ENCODE results near the gene ARAP3. TPM values are rescaled to one million over a fixed set of nuclear protein-coding genes. Genes with fewer than 3 reads are reported as not detected.

Gene ARAP3
- total RNA-seq, 1 donor from 2014 or later = 17.4 TPM

DNA sequence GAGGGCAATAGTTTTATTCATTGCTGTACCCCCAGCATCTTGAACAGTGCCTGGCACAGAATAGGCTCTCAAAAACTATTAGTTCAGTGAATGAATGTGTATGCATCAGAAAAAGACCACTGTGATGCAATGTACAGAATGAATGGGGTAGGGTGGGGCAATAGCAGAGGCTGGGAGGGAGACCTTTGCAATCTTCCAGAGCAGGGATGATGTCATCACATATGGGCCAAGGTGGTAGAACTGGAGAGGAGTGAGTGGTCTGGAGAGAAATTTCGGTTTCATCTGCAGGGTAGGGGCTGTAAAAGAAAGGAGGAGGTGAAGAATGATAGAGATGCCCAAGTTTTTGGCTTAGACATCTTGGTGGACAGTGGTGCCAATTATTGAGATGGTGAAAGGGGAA, 23.4 kb upstream of the ARAP3 start:
- peaks cover 5% of the 10 kb centered on the region for H3K4me1 Mint-ChIP-seq (ENCODE audit: low read depth, unreplicated experiment)
- Histone ChIP-seq H3K4me1 (ENCODE audit: insufficient read depth, low read length) (peaks cover 6% of the 10 kb centered on the region), H3K4me3 (ENCODE audit: insufficient read depth, low read depth, low read length) (no peak overlapping the region), H3K36me3 (ENCODE audit: insufficient read depth, low read length) (no peaks in the 10 kb centered on the region), H3K4me2 (ENCODE audit: low read length) (no peak overlapping the region), H4K20me1 (ENCODE audit: insufficient read depth, low read length) (no peaks in the 10 kb centered on the region), H3K27me3 (ENCODE audit: insufficient read depth, low read length) (peaks cover 56% of the 10 kb centered on the region), H3K9ac (ENCODE audit: low read length) (no peak overlapping the region), H3K79me2 (ENCODE audit: insufficient read depth, low read length) (no peaks in the 10 kb centered on the region), H3K27ac (ENCODE audit: low read depth, low read length) (no peak overlapping the region), H2AFZ (ENCODE audit: low read depth, low read length) (no peak overlapping the region), H3K9me3 (ENCODE audit: insufficient read depth, low read depth, low read length) (no peaks in the 10 kb centered on the region)
- no peak for TF ChIP-seq EZH2 (IDR thresholded peaks at IDR 0.05; ENCODE audit: insufficient read depth, low read length)
- TF ChIP-seq, protein P1, sequence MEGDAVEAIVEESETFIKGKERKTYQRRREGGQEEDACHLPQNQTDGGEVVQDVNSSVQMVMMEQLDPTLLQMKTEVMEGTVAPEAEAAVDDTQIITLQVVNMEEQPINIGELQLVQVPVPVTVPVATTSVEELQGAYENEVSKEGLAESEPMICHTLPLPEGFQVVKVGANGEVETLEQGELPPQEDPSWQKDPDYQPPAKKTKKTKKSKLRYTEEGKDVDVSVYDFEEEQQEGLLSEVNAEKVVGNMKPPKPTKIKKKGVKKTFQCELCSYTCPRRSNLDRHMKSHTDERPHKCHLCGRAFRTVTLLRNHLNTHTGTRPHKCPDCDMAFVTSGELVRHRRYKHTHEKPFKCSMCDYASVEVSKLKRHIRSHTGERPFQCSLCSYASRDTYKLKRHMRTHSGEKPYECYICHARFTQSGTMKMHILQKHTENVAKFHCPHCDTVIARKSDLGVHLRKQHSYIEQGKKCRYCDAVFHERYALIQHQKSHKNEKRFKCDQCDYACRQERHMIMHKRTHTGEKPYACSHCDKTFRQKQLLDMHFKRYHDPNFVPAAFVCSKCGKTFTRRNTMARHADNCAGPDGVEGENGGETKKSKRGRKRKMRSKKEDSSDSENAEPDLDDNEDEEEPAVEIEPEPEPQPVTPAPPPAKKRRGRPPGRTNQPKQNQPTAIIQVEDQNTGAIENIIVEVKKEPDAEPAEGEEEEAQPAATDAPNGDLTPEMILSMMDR (IDR thresholded peaks at IDR 0.05; ENCODE audit: insufficient read depth, low read depth, low read length) = no peak
- H3K27ac Mint-ChIP-seq (ENCODE audit: unreplicated experiment) = no peak overlapping the region
- peaks cover 28% of the 10 kb centered on the region for H3K27me3 Mint-ChIP-seq (ENCODE audit: low read depth, unreplicated experiment)
- H3K4me3 Mint-ChIP-seq (ENCODE audit: unreplicated experiment) = no peak overlapping the region
- DNase-seq (ENCODE audit: low read depth) = no peak
- H3K9me3 Mint-ChIP-seq (ENCODE audit: unreplicated experiment) = no peaks in the 10 kb centered on the region
- FAIRE-seq = no peak
- H3K36me3 Mint-ChIP-seq (ENCODE audit: low read depth, unreplicated experiment) = no peaks in the 10 kb centered on the region

DNA sequence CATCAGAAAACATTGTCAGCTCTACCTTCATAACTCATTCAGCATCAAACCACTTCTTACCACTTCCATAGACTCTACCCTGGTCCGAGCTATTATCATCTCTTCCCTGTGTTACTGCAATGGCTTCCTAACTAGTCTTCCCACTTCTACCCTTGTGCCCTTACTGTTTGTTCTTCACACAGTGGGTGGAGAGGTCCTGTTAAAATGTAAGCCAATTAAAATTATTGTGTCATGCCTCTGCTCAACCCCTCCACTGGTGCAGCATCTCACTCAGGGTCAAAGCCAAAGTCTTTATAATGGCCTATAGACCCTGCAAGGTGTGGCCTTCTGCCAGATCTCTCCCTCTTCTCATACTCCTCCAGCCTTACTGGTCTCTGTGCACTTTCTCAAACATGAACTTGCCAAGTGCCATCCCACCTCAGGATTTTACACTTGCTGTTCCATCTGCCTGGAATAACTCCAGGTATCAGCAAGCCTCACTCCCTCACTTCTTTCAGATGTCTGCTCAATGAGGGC, 22.8 kb upstream of the ARAP3 start:
- Mint-ChIP-seq H3K27me3 (ENCODE audit: low read depth, unreplicated experiment) (peaks cover 28% of the 10 kb centered on the region), H3K4me1 (ENCODE audit: low read depth, unreplicated experiment) (peaks cover 5% of the 10 kb centered on the region), H3K36me3 (ENCODE audit: low read depth, unreplicated experiment) (no peaks in the 10 kb centered on the region), H3K9me3 (ENCODE audit: unreplicated experiment) (no peaks in the 10 kb centered on the region), H3K4me3 (ENCODE audit: unreplicated experiment) (no peak overlapping the region), H3K27ac (ENCODE audit: unreplicated experiment) (no peak overlapping the region)
- Histone ChIP-seq H2AFZ (ENCODE audit: low read depth, low read length) (no peak overlapping the region), H3K27me3 (ENCODE audit: insufficient read depth, low read length) (peaks cover 59% of the 10 kb centered on the region), H3K9ac (ENCODE audit: low read length) (no peak overlapping the region), H3K4me1 (ENCODE audit: insufficient read depth, low read length) (peaks cover 6% of the 10 kb centered on the region), H3K27ac (ENCODE audit: low read depth, low read length) (no peak overlapping the region), H3K4me3 (ENCODE audit: insufficient read depth, low read depth, low read length) (no peak overlapping the region), H3K79me2 (ENCODE audit: insufficient read depth, low read length) (no peaks in the 10 kb centered on the region), H3K36me3 (ENCODE audit: insufficient read depth, low read length) (no peaks in the 10 kb centered on the region), H4K20me1 (ENCODE audit: insufficient read depth, low read length) (no peaks in the 10 kb centered on the region), H3K4me2 (ENCODE audit: low read length) (no peak overlapping the region), H3K9me3 (ENCODE audit: insufficient read depth, low read depth, low read length) (no peaks in the 10 kb centered on the region)
- DNase-seq (ENCODE audit: low read depth) (no peak), FAIRE-seq (no peak)
- TF ChIP-seq EZH2 (IDR thresholded peaks at IDR 0.05; ENCODE audit: insufficient read depth, low read length) = no peak
- TF ChIP-seq, protein P1 (IDR thresholded peaks at IDR 0.05; ENCODE audit: insufficient read depth, low read depth, low read length) = no peak

DNA sequence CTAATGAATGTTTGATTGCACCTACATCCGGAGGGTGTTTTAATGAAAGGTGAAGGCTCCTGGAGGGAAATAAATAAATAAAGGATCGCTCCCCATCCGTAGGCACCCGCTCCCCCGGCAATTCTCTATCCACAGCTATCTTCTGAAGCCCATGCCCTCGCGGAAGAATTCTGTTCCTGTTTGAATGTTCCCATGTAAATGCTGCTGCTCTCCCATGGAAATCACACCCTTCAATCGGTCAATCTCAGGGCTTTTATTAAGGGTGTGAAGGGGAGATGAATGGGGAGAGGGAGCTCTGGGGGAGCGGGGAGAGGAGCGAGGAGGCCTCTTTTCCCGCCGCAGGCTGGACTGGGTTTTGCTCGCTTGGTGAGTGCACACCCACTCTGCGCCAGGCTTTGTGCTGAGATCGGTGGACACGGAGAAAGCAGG, 21.1 kb upstream of the ARAP3 start:
- Histone ChIP-seq H4K20me1 (ENCODE audit: insufficient read depth, low read length) (no peaks in the 10 kb centered on the region), H3K4me2 (ENCODE audit: low read length) (peak overlapping the region; percentile 97), H3K4me1 (ENCODE audit: insufficient read depth, low read length) (peaks cover 6% of the 10 kb centered on the region), H3K27me3 (ENCODE audit: insufficient read depth, low read length) (peaks cover 66% of the 10 kb centered on the region), H3K9ac (ENCODE audit: low read length) (peak overlapping the region; percentile 40), H3K4me3 (ENCODE audit: insufficient read depth, low read depth, low read length) (peak overlapping the region; percentile 50), H2AFZ (ENCODE audit: low read depth, low read length) (peak overlapping the region; percentile 65), H3K9me3 (ENCODE audit: insufficient read depth, low read depth, low read length) (no peaks in the 10 kb centered on the region), H3K36me3 (ENCODE audit: insufficient read depth, low read length) (no peaks in the 10 kb centered on the region), H3K79me2 (ENCODE audit: insufficient read depth, low read length) (no peaks in the 10 kb centered on the region), H3K27ac (ENCODE audit: low read depth, low read length) (no peak overlapping the region)
- TF ChIP-seq EZH2 (IDR thresholded peaks at IDR 0.05; ENCODE audit: insufficient read depth, low read length) = peak; percentile 68
- TF ChIP-seq, protein P1 (IDR thresholded peaks at IDR 0.05; ENCODE audit: insufficient read depth, low read depth, low read length) = no peak
- Mint-ChIP-seq H3K36me3 (ENCODE audit: low read depth, unreplicated experiment) (no peaks in the 10 kb centered on the region), H3K4me1 (ENCODE audit: low read depth, unreplicated experiment) (peaks cover 5% of the 10 kb centered on the region), H3K27ac (ENCODE audit: unreplicated experiment) (no peak overlapping the region), H3K4me3 (ENCODE audit: unreplicated experiment) (peak overlapping the region; percentile 80), H3K9me3 (ENCODE audit: unreplicated experiment) (no peaks in the 10 kb centered on the region), H3K27me3 (ENCODE audit: low read depth, unreplicated experiment) (peaks cover 41% of the 10 kb centered on the region)
- FAIRE-seq = no peak
- no peak for DNase-seq (ENCODE audit: low read depth)
